MM.1S (cell line): ENCODE measurements around the gene FATE1.

Experiments used
- EZH2 ChIP-seq: fragments of 300-600 bp; sonication (generic); optimal IDR thresholded peaks from 2 replicates; pipeline ENCODE3; 2017; ENCODE audit warnings: low read depth, mild to moderate bottlenecking, antibody characterized with exemption, low read length, mixed read lengths
- EZH2phosphoT487 ChIP-seq: fragments of 300-600 bp; sonication (generic); IDR thresholded peaks from 2 replicates; pipeline ENCODE4 v1.6.1; 2018; ENCODE audit warnings: antibody characterized with exemption, low read length
- TF ChIP-seq, protein P1 (sequence below): fragments of 300-600 bp; sonication (generic); IDR thresholded peaks from 2 replicates; pipeline ENCODE4 v1.5.1; 2016; ENCODE audit warnings: antibody characterized with exemption, low read length, mixed read lengths

DNA sequence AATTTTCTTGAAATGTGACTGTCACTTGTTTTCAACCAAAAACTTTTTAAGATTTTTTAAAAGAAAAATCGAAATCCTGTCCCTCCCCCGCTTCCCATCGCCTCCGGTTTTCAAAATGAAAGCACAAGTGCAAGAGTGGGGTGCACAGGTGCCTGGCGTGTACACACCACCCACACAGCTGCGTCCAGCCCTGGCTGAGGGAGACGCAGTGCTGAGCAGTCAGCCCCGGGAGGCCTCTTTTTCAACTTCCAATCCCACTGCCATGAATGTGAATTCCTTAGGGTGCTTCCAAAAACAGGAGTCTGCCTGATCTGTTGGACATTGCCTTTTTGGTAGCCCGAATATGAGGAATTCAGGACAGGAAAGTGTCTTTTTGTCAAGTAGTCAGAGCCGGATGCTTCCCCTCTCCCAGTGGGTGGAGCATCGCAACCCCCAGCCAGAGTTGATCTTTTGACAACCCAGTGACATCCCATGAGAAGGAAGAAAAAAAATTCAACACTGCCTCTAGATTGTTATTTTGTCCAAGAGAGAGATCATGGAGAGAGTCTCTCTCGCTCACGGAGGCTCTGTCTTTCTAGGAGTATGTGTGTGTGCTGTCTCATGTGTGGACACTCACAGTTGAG is 11.7 kb upstream of the FATE1 start:
- TF ChIP-seq EZH2 (no peak), EZH2phosphoT487 (no peak)
- TF ChIP-seq, protein P1, sequence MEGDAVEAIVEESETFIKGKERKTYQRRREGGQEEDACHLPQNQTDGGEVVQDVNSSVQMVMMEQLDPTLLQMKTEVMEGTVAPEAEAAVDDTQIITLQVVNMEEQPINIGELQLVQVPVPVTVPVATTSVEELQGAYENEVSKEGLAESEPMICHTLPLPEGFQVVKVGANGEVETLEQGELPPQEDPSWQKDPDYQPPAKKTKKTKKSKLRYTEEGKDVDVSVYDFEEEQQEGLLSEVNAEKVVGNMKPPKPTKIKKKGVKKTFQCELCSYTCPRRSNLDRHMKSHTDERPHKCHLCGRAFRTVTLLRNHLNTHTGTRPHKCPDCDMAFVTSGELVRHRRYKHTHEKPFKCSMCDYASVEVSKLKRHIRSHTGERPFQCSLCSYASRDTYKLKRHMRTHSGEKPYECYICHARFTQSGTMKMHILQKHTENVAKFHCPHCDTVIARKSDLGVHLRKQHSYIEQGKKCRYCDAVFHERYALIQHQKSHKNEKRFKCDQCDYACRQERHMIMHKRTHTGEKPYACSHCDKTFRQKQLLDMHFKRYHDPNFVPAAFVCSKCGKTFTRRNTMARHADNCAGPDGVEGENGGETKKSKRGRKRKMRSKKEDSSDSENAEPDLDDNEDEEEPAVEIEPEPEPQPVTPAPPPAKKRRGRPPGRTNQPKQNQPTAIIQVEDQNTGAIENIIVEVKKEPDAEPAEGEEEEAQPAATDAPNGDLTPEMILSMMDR = no peak
